Measurements from ENCODE around the gene LCE2A. TPM values are rescaled to one million over a fixed set of nuclear protein-coding genes. Genes with fewer than 3 reads are reported as not detected.

Gene LCE2A
- total RNA-seq, 1 experiment from 2014 or later, result not detected

DNA sequence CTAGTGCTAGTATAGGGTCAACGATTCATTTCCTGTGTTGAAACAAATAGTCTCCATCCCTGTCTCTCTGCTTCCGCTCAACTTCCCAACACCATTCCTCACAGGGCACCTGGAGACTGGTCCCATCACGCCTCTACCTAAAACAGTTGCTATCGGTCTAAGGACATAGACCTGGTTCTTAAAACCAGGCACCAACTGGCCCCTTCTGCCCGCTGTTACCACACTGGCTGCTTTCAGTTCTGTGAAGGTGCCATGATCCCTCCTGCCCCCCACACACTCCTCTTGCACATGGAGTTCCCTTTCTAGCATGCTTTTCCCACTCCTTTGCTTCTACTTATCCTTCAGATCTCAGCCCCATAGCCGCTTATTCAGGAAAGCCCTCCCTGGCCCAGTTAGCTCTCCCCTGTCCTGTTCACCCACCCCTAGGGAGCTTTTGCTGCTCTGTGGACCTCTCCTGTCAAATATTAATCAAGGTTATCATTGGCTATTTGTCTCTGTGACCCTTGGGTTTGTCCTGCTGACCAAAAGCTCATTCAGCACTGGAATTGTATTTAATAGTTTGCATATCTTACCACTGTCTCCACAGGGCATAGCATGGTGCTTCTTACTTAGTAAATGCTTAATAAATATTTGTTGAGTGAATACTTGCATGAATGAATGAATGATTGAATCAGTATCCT lies 47.8 kb downstream of the LCE2A start:
- H3K4me1 ChIP-seq (ENCODE audit: insufficient read depth, low read length), result no peaks in the 10 kb centered on the region
- H4K20me1 ChIP-seq (ENCODE audit: control insufficient read depth, insufficient read depth, insufficient read length), result no peaks in the 10 kb centered on the region
- no peak overlapping the region for H3K14ac ChIP-seq (ENCODE audit: insufficient read depth, low read length)
- Mint-ChIP-seq H3K27ac (no peak overlapping the region), H3K27me3 (ENCODE audit: low read depth) (peaks cover 2% of the 10 kb centered on the region; the same call in 1 of the 2 replicates), H3K9me3 (peaks cover 91 to 93% of the 10 kb centered on the region in 2 experiments), H3K36me3 (ENCODE audit: insufficient read depth in 1 of 3, low read depth in 3 of 3) (peaks cover 4 to 43% (median 10%) of the 10 kb centered on the region in 3 experiments; a peak in 6 of 7 replicates), H3K4me1 (no peaks in the 10 kb centered on the region), H3K4me3 (no peak overlapping the region; a peak in 1 of 5 replicates)
- H3K9ac ChIP-seq (ENCODE audit: extremely low read depth, insufficient read length, low read length), result no peak overlapping the region
- no peaks in the 10 kb centered on the region for H3K23me2 ChIP-seq (ENCODE audit: insufficient read length, low read depth, low read length, poor library complexity, severe bottlenecking)
- H2AFZ ChIP-seq (ENCODE audit: low read length), result no peak overlapping the region
- H2BK12ac ChIP-seq (ENCODE audit: insufficient read length, low read depth, low read length), result no peak overlapping the region
- H2BK20ac ChIP-seq (ENCODE audit: low read depth, low read length, poor library complexity, severe bottlenecking), result no peak overlapping the region
- H3T11ph ChIP-seq (ENCODE audit: low read length), result no peak overlapping the region
- no peak overlapping the region for H3K18ac ChIP-seq (ENCODE audit: insufficient read length, low read depth, low read length)
- no peak overlapping the region for H4K5ac ChIP-seq (ENCODE audit: insufficient read length, low read depth, low read length)
- no peak overlapping the region for H3K4ac ChIP-seq (ENCODE audit: low read depth, low read length)
- H2BK15ac ChIP-seq (ENCODE audit: low read depth, low read length), result no peak overlapping the region
- H4K8ac ChIP-seq (replicated peaks; ENCODE audit: insufficient read length, low read depth, low read length), result no peak overlapping the region
- no peaks in the 10 kb centered on the region for H3K79me1 ChIP-seq (ENCODE audit: insufficient read depth, low read depth, low read length, poor library complexity, severe bottlenecking)
- H3K79me2 ChIP-seq (ENCODE audit: insufficient read depth, low read length), result no peaks in the 10 kb centered on the region
- WGBS (ENCODE audit: extremely low coverage, insufficient read length, low lambda C conversion rate), result no CpG with 5 or more reads among the region's 6 CpGs
- H3K56ac ChIP-seq (ENCODE audit: insufficient read length, low read depth, low read length), result no peak overlapping the region
- H3K9me3 ChIP-seq (ENCODE audit: control insufficient read depth, low read depth, low read length), result peaks cover 91% of the 10 kb centered on the region
- H2AK5ac ChIP-seq (ENCODE audit: insufficient read length, low read length), result no peak overlapping the region
- no peak overlapping the region for H3K27ac ChIP-seq (ENCODE audit: insufficient read length, low read depth, low read length)
- no peak overlapping the region for H3K23ac ChIP-seq (ENCODE audit: insufficient read length, low read depth, low read length)
- no peak overlapping the region for H2BK120ac ChIP-seq (ENCODE audit: low read depth, low read length, poor library complexity, severe bottlenecking)
- no peak overlapping the region for H3K4me2 ChIP-seq (ENCODE audit: insufficient read depth, insufficient read length, low read length)
- no peak for TF ChIP-seq CTCF (conservative IDR thresholded peaks at IDR 0.05)
- no peak for DNase-seq
- H4K91ac ChIP-seq (ENCODE audit: insufficient read length, low read depth, low read length), result no peak overlapping the region
- no peak overlapping the region for H2BK5ac ChIP-seq (ENCODE audit: insufficient read length, low read length)
- H3K27me3 ChIP-seq (ENCODE audit: insufficient read depth, low read length), result no peaks in the 10 kb centered on the region

All from H9 (cell line).